ENCODE results near the gene DOCK1. TPM values are rescaled to one million over a fixed set of nuclear protein-coding genes. Genes with fewer than 3 reads are reported as not detected.

The DOCK1 gene
- total RNA-seq, 2 donors from 2014 or later = 72.4 to 89.3 TPM

DNA sequence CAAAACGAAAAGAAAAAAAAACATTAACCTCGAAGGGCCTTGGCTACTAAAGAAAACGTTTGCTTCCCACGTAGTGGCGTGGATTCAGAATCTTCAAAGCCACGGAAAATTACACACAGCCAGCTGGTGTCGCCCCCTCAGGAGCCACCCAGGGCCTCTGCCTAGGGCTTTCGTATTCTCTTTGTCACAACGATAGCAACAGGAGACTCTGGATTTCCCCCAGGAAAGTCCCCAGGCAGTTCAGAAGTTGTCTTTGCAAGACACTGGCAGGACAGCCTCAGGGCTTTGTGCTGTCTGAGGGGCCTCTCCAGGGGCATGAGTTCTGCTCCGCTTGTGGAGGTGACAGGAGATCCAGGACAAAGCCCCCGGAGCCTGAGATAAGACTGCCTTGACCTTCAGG lies 441.4 kb downstream of the DOCK1 start:
- Mint-ChIP-seq H3K27ac (no peak overlapping the region), H3K27me3 (ENCODE audit: insufficient read depth) (no peaks in the 10 kb centered on the region), H3K9me3 (no peaks in the 10 kb centered on the region), H3K4me3 (no peak overlapping the region), H3K4me1 (peaks cover 18% of the 10 kb centered on the region), H3K36me3 (ENCODE audit: low read depth) (peaks cover 32% of the 10 kb centered on the region)
- no peak overlapping the region for H3K27ac ChIP-seq (ENCODE audit: low read depth, low read length)
- no peak overlapping the region for H3K4me3 ChIP-seq (ENCODE audit: low read length)
- no peaks in the 10 kb centered on the region for H3K4me1 ChIP-seq (ENCODE audit: control insufficient read depth, insufficient read depth, low read length)
- H3K9me3 ChIP-seq (ENCODE audit: control insufficient read depth, low read length) = no peaks in the 10 kb centered on the region
- no peaks in the 10 kb centered on the region for H3K27me3 ChIP-seq (ENCODE audit: control insufficient read depth, insufficient read depth, low read length, poor library complexity, severe bottlenecking)
- no peak for DNase-seq
- peaks cover 9% of the 10 kb centered on the region for H3K36me3 ChIP-seq (ENCODE audit: control insufficient read depth, insufficient read depth, low read length)
- WGBS, 2 experiments (ENCODE audit: insufficient coverage in 1 of 2, insufficient read length in 1 of 2) = 92 to 96% methylated on average over 9 to 11 of the region's 11 CpGs
- H3K9ac ChIP-seq (ENCODE audit: extremely low read depth, low read length, poor library complexity, severe bottlenecking) = no peak overlapping the region
- TF ChIP-seq, protein P1, sequence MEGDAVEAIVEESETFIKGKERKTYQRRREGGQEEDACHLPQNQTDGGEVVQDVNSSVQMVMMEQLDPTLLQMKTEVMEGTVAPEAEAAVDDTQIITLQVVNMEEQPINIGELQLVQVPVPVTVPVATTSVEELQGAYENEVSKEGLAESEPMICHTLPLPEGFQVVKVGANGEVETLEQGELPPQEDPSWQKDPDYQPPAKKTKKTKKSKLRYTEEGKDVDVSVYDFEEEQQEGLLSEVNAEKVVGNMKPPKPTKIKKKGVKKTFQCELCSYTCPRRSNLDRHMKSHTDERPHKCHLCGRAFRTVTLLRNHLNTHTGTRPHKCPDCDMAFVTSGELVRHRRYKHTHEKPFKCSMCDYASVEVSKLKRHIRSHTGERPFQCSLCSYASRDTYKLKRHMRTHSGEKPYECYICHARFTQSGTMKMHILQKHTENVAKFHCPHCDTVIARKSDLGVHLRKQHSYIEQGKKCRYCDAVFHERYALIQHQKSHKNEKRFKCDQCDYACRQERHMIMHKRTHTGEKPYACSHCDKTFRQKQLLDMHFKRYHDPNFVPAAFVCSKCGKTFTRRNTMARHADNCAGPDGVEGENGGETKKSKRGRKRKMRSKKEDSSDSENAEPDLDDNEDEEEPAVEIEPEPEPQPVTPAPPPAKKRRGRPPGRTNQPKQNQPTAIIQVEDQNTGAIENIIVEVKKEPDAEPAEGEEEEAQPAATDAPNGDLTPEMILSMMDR (conservative IDR thresholded peaks at IDR 0.05) = no peak

DNA sequence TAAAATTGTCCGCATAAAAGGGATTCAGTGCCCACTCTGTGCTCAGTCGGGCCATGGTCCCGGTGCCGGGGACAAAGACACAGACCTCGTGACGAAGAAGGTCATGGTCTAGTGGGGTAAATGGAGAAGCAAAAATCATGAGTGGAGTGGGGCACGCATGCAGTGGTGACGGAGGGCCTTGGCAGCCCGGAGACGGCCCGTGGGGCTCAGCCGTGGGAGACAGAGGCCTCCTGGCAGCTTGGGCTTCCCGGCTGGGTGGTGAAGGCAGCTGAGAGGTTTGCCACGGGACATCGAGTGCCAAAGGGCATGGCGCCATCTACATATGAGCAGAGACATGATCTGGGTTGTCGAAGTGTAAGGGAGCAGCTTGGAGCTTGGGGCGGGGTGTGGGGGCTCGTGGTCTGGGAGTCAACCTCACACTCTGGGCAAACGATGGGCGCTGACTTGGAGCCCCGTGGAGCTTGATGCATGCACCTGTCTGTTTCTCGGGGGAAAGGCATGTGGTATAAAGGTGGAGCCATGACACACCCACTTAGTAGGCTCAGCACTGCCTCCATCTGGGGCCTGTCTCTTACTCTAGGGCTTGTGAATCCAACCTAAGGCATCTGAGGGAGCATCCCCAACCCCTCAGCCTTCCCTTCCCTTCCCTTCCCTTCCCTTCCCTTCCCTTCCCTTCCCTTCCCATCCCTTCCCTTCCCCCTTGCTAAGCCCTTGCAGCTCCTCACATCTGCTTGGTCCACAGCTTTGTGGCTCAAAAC lies 442.2 kb downstream of the DOCK1 start:
- Histone ChIP-seq H3K27me3 (ENCODE audit: control insufficient read depth, insufficient read depth, low read length, poor library complexity, severe bottlenecking) (no peaks in the 10 kb centered on the region), H3K4me3 (ENCODE audit: low read length) (no peak overlapping the region), H3K4me1 (ENCODE audit: control insufficient read depth, insufficient read depth, low read length) (no peaks in the 10 kb centered on the region), H3K27ac (ENCODE audit: low read depth, low read length) (no peak overlapping the region), H3K36me3 (ENCODE audit: control insufficient read depth, insufficient read depth, low read length) (peaks cover 9% of the 10 kb centered on the region), H3K9me3 (ENCODE audit: control insufficient read depth, low read length) (no peaks in the 10 kb centered on the region), H3K9ac (ENCODE audit: extremely low read depth, low read length, poor library complexity, severe bottlenecking) (no peak overlapping the region)
- 95 to 98% methylated on average over 12 to 23 of the region's 23 CpGs for WGBS, 2 experiments (ENCODE audit: insufficient coverage in 1 of 2, insufficient read length in 1 of 2)
- TF ChIP-seq, protein P1 (conservative IDR thresholded peaks at IDR 0.05) = no peak
- Mint-ChIP-seq H3K4me3 (no peak overlapping the region), H3K9me3 (no peaks in the 10 kb centered on the region), H3K36me3 (ENCODE audit: low read depth) (peaks cover 30% of the 10 kb centered on the region), H3K27me3 (ENCODE audit: insufficient read depth) (no peaks in the 10 kb centered on the region), H3K4me1 (peaks cover 13% of the 10 kb centered on the region), H3K27ac (no peak overlapping the region)
- no peak for DNase-seq

DNA sequence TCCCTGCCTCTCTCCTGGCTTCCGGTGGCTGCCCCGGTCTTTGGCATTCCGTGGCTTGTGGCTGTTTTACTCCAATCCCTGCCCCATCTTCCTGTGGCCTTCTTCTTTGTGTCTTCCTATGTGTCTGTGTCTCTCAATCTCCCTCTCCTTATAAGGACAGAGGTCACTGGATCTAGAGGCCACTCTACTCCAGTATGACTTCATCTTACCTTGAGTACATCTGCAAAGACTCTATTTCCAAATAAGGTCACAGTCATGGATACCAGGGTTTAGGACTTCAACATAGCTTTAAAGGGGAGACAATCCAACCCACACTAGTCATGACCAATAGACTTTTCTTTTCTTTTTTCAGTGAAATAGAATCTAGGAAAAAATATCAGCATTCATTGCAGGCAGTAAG lies 444.5 kb downstream of the DOCK1 start:
- TF ChIP-seq, protein P1 (conservative IDR thresholded peaks at IDR 0.05) = no peak
- Mint-ChIP-seq H3K9me3 (no peaks in the 10 kb centered on the region), H3K36me3 (ENCODE audit: low read depth) (peaks cover 22% of the 10 kb centered on the region), H3K27ac (no peak overlapping the region), H3K4me3 (no peak overlapping the region), H3K27me3 (ENCODE audit: insufficient read depth) (no peaks in the 10 kb centered on the region), H3K4me1 (peaks cover 5% of the 10 kb centered on the region)
- Histone ChIP-seq H3K27me3 (ENCODE audit: control insufficient read depth, insufficient read depth, low read length, poor library complexity, severe bottlenecking) (no peaks in the 10 kb centered on the region), H3K27ac (ENCODE audit: low read depth, low read length) (no peak overlapping the region), H3K9ac (ENCODE audit: extremely low read depth, low read length, poor library complexity, severe bottlenecking) (no peak overlapping the region), H3K36me3 (ENCODE audit: control insufficient read depth, insufficient read depth, low read length) (peaks cover 5% of the 10 kb centered on the region), H3K4me1 (ENCODE audit: control insufficient read depth, insufficient read depth, low read length) (no peaks in the 10 kb centered on the region), H3K9me3 (ENCODE audit: control insufficient read depth, low read length) (no peaks in the 10 kb centered on the region), H3K4me3 (ENCODE audit: low read length) (no peak overlapping the region)
- 83 to 94% methylated on average over 1 to 3 of the region's 3 CpGs for WGBS, 2 experiments (ENCODE audit: insufficient coverage in 1 of 2, insufficient read length in 1 of 2)
- no peak for DNase-seq

Data from endodermal cell (in vitro differentiated cells).